H9 (cell line): ENCODE measurements around the gene ARHGAP27. TPM values are rescaled to one million over a fixed set of nuclear protein-coding genes. Genes with fewer than 3 reads are reported as not detected.

ENCODE experiments used
- DNase-seq: peaks from one replicate; pipeline ENCODE4 v3.0.0-alpha.2; 2017
- H2AFZ ChIP-seq: one replicate; pipeline ENCODE4 v1.6.1; 2013; ENCODE audit warnings: mild to moderate bottlenecking, low read length, control low read depth, moderate library complexity
- H2AK5ac ChIP-seq: 2 replicates; pipeline ENCODE4 v1.6.1; 2013; ENCODE audit warnings: low read length, control low read depth, mixed read lengths; ENCODE audit not compliant: insufficient read length
- H2BK120ac ChIP-seq: one replicate; pipeline ENCODE4 v1.6.1; 2013; ENCODE audit warnings: low read depth, mild to moderate bottlenecking, low read length, control low read depth, inconsistent platforms; ENCODE audit not compliant: poor library complexity, severe bottlenecking
- H2BK12ac ChIP-seq: 2 replicates; pipeline ENCODE4 v1.6.1; 2013; ENCODE audit warnings: low read length, control low read depth, mixed read lengths, low read depth; ENCODE audit not compliant: insufficient read length
- H2BK15ac ChIP-seq: 2 replicates; pipeline ENCODE4 v1.6.1; 2013; ENCODE audit warnings: low read depth, low read length, control low read depth
- H2BK20ac ChIP-seq: one replicate; pipeline ENCODE4 v1.6.1; 2013; ENCODE audit warnings: low read depth, mild to moderate bottlenecking, low read length, control low read depth, inconsistent platforms; ENCODE audit not compliant: poor library complexity, severe bottlenecking
- H2BK5ac ChIP-seq: 2 replicates; pipeline ENCODE4 v1.6.1; 2013; ENCODE audit warnings: low read length, control low read depth, mixed read lengths; ENCODE audit not compliant: insufficient read length
- H3K14ac ChIP-seq: 2 replicates; pipeline ENCODE4 v1.6.1; 2013; ENCODE audit warnings: low read length, control low read depth; ENCODE audit not compliant: insufficient read depth
- H3K18ac ChIP-seq: 2 replicates; pipeline ENCODE4 v1.6.1; 2013; ENCODE audit warnings: low read depth, mild to moderate bottlenecking, mixed read lengths, low read length, control low read depth; ENCODE audit not compliant: insufficient read length
- H3K23ac ChIP-seq: 2 replicates; pipeline ENCODE4 v1.6.1; 2013; ENCODE audit warnings: low read length, control low read depth, mixed read lengths, low read depth; ENCODE audit not compliant: insufficient read length
- H3K23me2 ChIP-seq: 2 replicates; pipeline ENCODE4 v1.6.1; 2013; ENCODE audit warnings: low read depth, mild to moderate bottlenecking, mixed read lengths, low read length, control low read depth; ENCODE audit not compliant: insufficient read length, poor library complexity, severe bottlenecking
- H3K27ac ChIP-seq: 2 replicates; pipeline ENCODE4 v1.5.1; 2013; ENCODE audit warnings: low read length, control low read depth, mixed read lengths, low read depth; ENCODE audit not compliant: insufficient read length
- H3K27me3 ChIP-seq: 2 replicates; pipeline ENCODE4 v1.6.1; 2013; ENCODE audit warnings: low read length, control low read depth, inconsistent platforms; ENCODE audit not compliant: insufficient read depth
- H3K4ac ChIP-seq: 2 replicates; pipeline ENCODE4 v1.6.1; 2013; ENCODE audit warnings: low read depth, mild to moderate bottlenecking, control low read depth, inconsistent platforms, low read length, moderate library complexity
- H3K4me1 ChIP-seq: 2 replicates; pipeline ENCODE4 v1.6.1; 2013; ENCODE audit warnings: low read length, control low read depth, inconsistent platforms; ENCODE audit not compliant: insufficient read depth
- H3K4me2 ChIP-seq: 2 replicates; pipeline ENCODE4 v1.6.1; 2013; ENCODE audit warnings: low read length, control low read depth, mixed read lengths; ENCODE audit not compliant: insufficient read length, insufficient read depth
- H3K56ac ChIP-seq: 2 replicates; pipeline ENCODE4 v1.6.1; 2013; ENCODE audit warnings: low read depth, mild to moderate bottlenecking, mixed read lengths, low read length, control low read depth; ENCODE audit not compliant: insufficient read length
- H3K79me1 ChIP-seq: 2 replicates; pipeline ENCODE4 v1.6.1; 2013; ENCODE audit warnings: low read depth, mild to moderate bottlenecking, moderate library complexity, low read length, control low read depth, inconsistent platforms; ENCODE audit not compliant: insufficient read depth, poor library complexity, severe bottlenecking
- H3K79me2 ChIP-seq: 2 replicates; pipeline ENCODE4 v1.6.1; 2013; ENCODE audit warnings: low read length, control low read depth, inconsistent platforms; ENCODE audit not compliant: insufficient read depth
- H3K9ac ChIP-seq: 2 replicates; pipeline ENCODE4 v1.6.1; 2013; ENCODE audit warnings: low read length, control low read depth, mixed read lengths; ENCODE audit not compliant: insufficient read length; ENCODE audit errors: extremely low read depth
- H3K9me3 ChIP-seq: one replicate; pipeline ENCODE4 v1.6.1; 2013; ENCODE audit warnings: low read depth, low read length, inconsistent platforms; ENCODE audit not compliant: control insufficient read depth
- H3T11ph ChIP-seq: one replicate; pipeline ENCODE4 v1.6.1; 2013; ENCODE audit warnings: mild to moderate bottlenecking, low read length, control low read depth, inconsistent platforms
- H4K20me1 ChIP-seq: one replicate; pipeline ENCODE4 v1.6.1; 2013; ENCODE audit not compliant: control insufficient read depth, insufficient read length, insufficient read depth
- H4K5ac ChIP-seq: 2 replicates; pipeline ENCODE4 v1.6.1; 2013; ENCODE audit warnings: low read depth, mild to moderate bottlenecking, mixed read lengths, low read length, control low read depth; ENCODE audit not compliant: insufficient read length
- H4K8ac ChIP-seq: replicated peaks from 2 replicates; pipeline ENCODE4 v1.6.1; 2013; ENCODE audit warnings: low read length, control low read depth, mixed read lengths, low read depth; ENCODE audit not compliant: insufficient read length
- H4K91ac ChIP-seq: 2 replicates; pipeline ENCODE4 v1.6.1; 2013; ENCODE audit warnings: low read depth, mild to moderate bottlenecking, moderate library complexity, mixed read lengths, low read length, control low read depth; ENCODE audit not compliant: insufficient read length
- H3K27ac Mint-ChIP-seq, 3 experiments: 2 replicates in 2 of 3; 3 replicates in 1 of 3; pipeline ENCODE4 v1.8.0; 2020 to 2021; ENCODE audit warnings: mixed read lengths in 3 of 3, mild to moderate bottlenecking in 1 of 3, moderate library complexity in 1 of 3
- H3K27me3 Mint-ChIP-seq: 2 replicates; pipeline ENCODE4 v1.8.0; 2021; ENCODE audit warnings: low read depth, mild to moderate bottlenecking, moderate library complexity, mixed read lengths
- H3K36me3 Mint-ChIP-seq, 3 experiments: 2 replicates in 2 of 3; 3 replicates in 1 of 3; pipeline ENCODE4 v1.8.0; 2020 to 2021; ENCODE audit warnings: low read depth in 3 of 3, mixed read lengths in 3 of 3; ENCODE audit not compliant: insufficient read depth in 1 of 3
- H3K4me1 Mint-ChIP-seq, 2 experiments: 2 replicates each; pipeline ENCODE4 v1.8.0; 2020; ENCODE audit warnings: mixed read lengths in 2 of 2
- H3K4me3 Mint-ChIP-seq, 2 experiments: 2 replicates in 1 of 2; 3 replicates in 1 of 2; pipeline ENCODE4 v1.8.0; 2020 to 2021; ENCODE audit warnings: mild to moderate bottlenecking in 2 of 2, mixed read lengths in 2 of 2, moderate library complexity in 1 of 2
- H3K9me3 Mint-ChIP-seq, 2 experiments: 2 replicates in 1 of 2; 3 replicates in 1 of 2; pipeline ENCODE4 v1.8.0; 2020; ENCODE audit warnings: mild to moderate bottlenecking in 2 of 2, mixed read lengths in 2 of 2, moderate library complexity in 1 of 2
- WGBS: extraction: QIAGEN DNeasy Blood & Tissue Kit; methylation state at CpG from one replicate; pipeline ENCODE4 v1.1.7; 2013; ENCODE audit warnings: missing lambda C conversion rate, low lambda C conversion rate, mixed read lengths; ENCODE audit not compliant: insufficient read length; ENCODE audit errors: extremely low coverage; 5-methylcytosine and 5-hydroxymethylcytosine counted together
- total RNA-seq: library from RNA; stranded (reverse); gene quantifications from 2 replicates; pipeline ENCODE4 v1.2.1, GENCODE V29; 2021
- TF ChIP-seq, protein P1 (sequence below): fragments of 200-600 bp; sonication (generic); conservative IDR thresholded peaks from 3 replicates; pipeline ENCODE4 v1.8.0; 2021; ENCODE audit warnings: antibody characterized with exemption, mild to moderate bottlenecking

The ARHGAP27 gene
- total RNA-seq, 1 experiment from 2014 or later: 9.9 TPM

DNA sequence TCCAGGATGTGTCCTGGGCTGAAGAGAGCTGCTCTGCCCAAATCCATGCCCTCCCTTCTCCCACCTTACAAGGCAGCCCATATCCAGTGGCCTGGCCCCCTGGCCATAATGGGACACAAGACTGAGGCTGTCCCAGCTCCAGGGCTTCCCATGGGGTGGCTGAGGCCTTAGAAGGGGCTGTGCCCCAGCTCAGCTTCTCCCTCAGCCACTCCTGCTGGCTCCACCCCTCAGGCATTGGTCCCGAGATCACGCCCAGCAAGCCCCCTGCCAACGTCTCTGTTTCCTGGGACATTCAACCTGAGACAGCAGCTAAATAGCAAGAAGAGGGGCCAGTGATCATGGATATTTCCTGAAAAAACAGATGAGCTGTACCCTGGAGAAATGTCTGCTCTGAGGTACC, 43.3 kb downstream of the ARHGAP27 start:
- no peaks in the 10 kb centered on the region for H3K27me3 ChIP-seq
- no peak overlapping the region for H3K18ac ChIP-seq
- no peaks in the 10 kb centered on the region for H3K9me3 ChIP-seq
- H3K14ac ChIP-seq: no peak overlapping the region
- H4K91ac ChIP-seq: no peak overlapping the region
- no peak overlapping the region for H3K9ac ChIP-seq
- H2BK120ac ChIP-seq: no peak overlapping the region
- no peak overlapping the region for H2AK5ac ChIP-seq
- no peak overlapping the region for H3T11ph ChIP-seq
- no peak overlapping the region for H3K27ac ChIP-seq
- Mint-ChIP-seq H3K4me1 (peaks cover 21 to 24% of the 10 kb centered on the region in 2 experiments), H3K4me3 (no peak overlapping the region), H3K36me3 (no peaks in the 10 kb centered on the region), H3K27me3 (peaks cover 35% of the 10 kb centered on the region), H3K27ac (no peak overlapping the region; a peak in 1 of 7 replicates), H3K9me3 (no peaks in the 10 kb centered on the region)
- DNase-seq: no peak
- no peak overlapping the region for H3K4ac ChIP-seq
- H2BK12ac ChIP-seq: no peak overlapping the region
- TF ChIP-seq, protein P1, sequence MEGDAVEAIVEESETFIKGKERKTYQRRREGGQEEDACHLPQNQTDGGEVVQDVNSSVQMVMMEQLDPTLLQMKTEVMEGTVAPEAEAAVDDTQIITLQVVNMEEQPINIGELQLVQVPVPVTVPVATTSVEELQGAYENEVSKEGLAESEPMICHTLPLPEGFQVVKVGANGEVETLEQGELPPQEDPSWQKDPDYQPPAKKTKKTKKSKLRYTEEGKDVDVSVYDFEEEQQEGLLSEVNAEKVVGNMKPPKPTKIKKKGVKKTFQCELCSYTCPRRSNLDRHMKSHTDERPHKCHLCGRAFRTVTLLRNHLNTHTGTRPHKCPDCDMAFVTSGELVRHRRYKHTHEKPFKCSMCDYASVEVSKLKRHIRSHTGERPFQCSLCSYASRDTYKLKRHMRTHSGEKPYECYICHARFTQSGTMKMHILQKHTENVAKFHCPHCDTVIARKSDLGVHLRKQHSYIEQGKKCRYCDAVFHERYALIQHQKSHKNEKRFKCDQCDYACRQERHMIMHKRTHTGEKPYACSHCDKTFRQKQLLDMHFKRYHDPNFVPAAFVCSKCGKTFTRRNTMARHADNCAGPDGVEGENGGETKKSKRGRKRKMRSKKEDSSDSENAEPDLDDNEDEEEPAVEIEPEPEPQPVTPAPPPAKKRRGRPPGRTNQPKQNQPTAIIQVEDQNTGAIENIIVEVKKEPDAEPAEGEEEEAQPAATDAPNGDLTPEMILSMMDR: no peak
- H3K79me1 ChIP-seq: no peaks in the 10 kb centered on the region
- no peak overlapping the region for H4K8ac ChIP-seq
- H3K4me2 ChIP-seq: no peak overlapping the region
- no peak overlapping the region for H2AFZ ChIP-seq
- no peak overlapping the region for H2BK20ac ChIP-seq
- no peak overlapping the region for H3K23ac ChIP-seq
- no peaks in the 10 kb centered on the region for H3K4me1 ChIP-seq
- H4K5ac ChIP-seq: no peak overlapping the region
- WGBS: no CpG with 5 or more reads among the region's 3 CpGs
- H3K23me2 ChIP-seq: no peaks in the 10 kb centered on the region
- H3K79me2 ChIP-seq: no peaks in the 10 kb centered on the region
- no peak overlapping the region for H2BK15ac ChIP-seq
- no peaks in the 10 kb centered on the region for H4K20me1 ChIP-seq
- H3K56ac ChIP-seq: no peak overlapping the region
- H2BK5ac ChIP-seq: no peak overlapping the region
